Measurements from ENCODE around the gene LYPD6B. TPM values are rescaled to one million over a fixed set of nuclear protein-coding genes. Genes with fewer than 3 reads are reported as not detected.

LYPD6B gene
- total RNA-seq, 1 experiment from 2014 or later: 6.1 TPM

- no peak overlapping the region for H3K4me2 ChIP-seq (ENCODE audit: low read length)
- no peak overlapping the region for H3K4me3 ChIP-seq (replicated peaks in 1 of 2; ENCODE audit: low read depth in 1 of 2, low read length in 2 of 2)
- H3K9ac ChIP-seq (ENCODE audit: low read length): no peak overlapping the region
- ChIA-PET CTCF (no interaction called here), POLR2A (no interaction called here), RAD21 (ENCODE audit: low non-redundant PET in 1 of 2, low total read pairs in 2 of 2, uncharacterized antibody in 2 of 2, unreplicated experiment in 2 of 2) (interaction anchor here in 1 of 2 experiments (0.7 kb wide), 1 partner anchor 466 kb away, joined by 4 read pairs; no protein-coding TSS in a partner anchor)
- H3K9me2 ChIP-seq (ENCODE audit: insufficient read depth): no peaks in the 10 kb centered on the region
- H3K27me3 ChIP-seq (ENCODE audit: insufficient read depth, low read length): no peaks in the 10 kb centered on the region
- no TSS peak for BruUV-seq (replicated peaks)
- no peak overlapping the region for H2AFZ ChIP-seq (ENCODE audit: low read depth, low read length, poor library complexity, severe bottlenecking)
- no peaks in the 10 kb centered on the region for H3K9me3 ChIP-seq (ENCODE audit: control insufficient read depth in 1 of 2, insufficient read depth in 1 of 2, low read depth in 1 of 2, low read length in 2 of 2)
- H4K20me1 ChIP-seq (ENCODE audit: insufficient read depth): no peaks in the 10 kb centered on the region
- H3K4me1 ChIP-seq (ENCODE audit: control insufficient read depth in 1 of 2, insufficient read depth in 2 of 2, low read length in 2 of 2): no peaks in the 10 kb centered on the region
- H3K36me3 ChIP-seq (ENCODE audit: control insufficient read depth in 1 of 2, insufficient read depth in 2 of 2, low read length in 2 of 2): no peaks in the 10 kb centered on the region
- ATAC-seq: no peak
- intact Hi-C loops (cut with micrococcal nuclease): no loop called here
- no peak for DNase-seq (ENCODE audit: low read depth, low spot score)
- no peak overlapping the region for H3K27ac ChIP-seq (ENCODE audit: low read depth, low read length)
- TF ChIP-seq SP1 (IDR thresholded peaks at IDR 0.05; ENCODE audit: low read depth): no peak
- no peak for TF ChIP-seq ELF1 (IDR thresholded peaks at IDR 0.05; ENCODE audit: borderline replicate concordance, low read depth)
- TF ChIP-seq REST (IDR thresholded peaks at IDR 0.05; ENCODE audit: low read depth): no peak
- TF ChIP-seq ZNF274 (IDR thresholded peaks at IDR 0.05; ENCODE audit: low read depth, low read length): no peak
- TF ChIP-seq MAX (IDR thresholded peaks at IDR 0.05): no peak
- TF ChIP-seq SIN3A (IDR thresholded peaks at IDR 0.05; ENCODE audit: low read depth): no peak
- no peak for TF ChIP-seq CBX3 (IDR thresholded peaks at IDR 0.05; ENCODE audit: low read depth)
- no peak for TF ChIP-seq FOSL1 (IDR thresholded peaks at IDR 0.05; ENCODE audit: low read depth)
- TF ChIP-seq POLR2AphosphoS5 (IDR thresholded peaks at IDR 0.05; ENCODE audit: low read depth, low read length): no peak
- no peak for TF ChIP-seq SRF (IDR thresholded peaks at IDR 0.05; ENCODE audit: low read depth)
- no peak for TF ChIP-seq EGR1 (IDR thresholded peaks at IDR 0.05; ENCODE audit: low read depth)
- no peak for TF ChIP-seq TCF7L2 (IDR thresholded peaks at IDR 0.05; ENCODE audit: borderline replicate concordance, extremely low read depth, insufficient read depth, insufficient read length)
- TF ChIP-seq ATF3 (IDR thresholded peaks at IDR 0.05): no peak
- no peak for TF ChIP-seq JUND (IDR thresholded peaks at IDR 0.05)
- no peak for TF ChIP-seq EZH2 (IDR thresholded peaks at IDR 0.05)
- no peak for TF ChIP-seq RAD21 (IDR thresholded peaks at IDR 0.05; ENCODE audit: low read depth)
- no peak for TF ChIP-seq YY1 (IDR thresholded peaks at IDR 0.05; ENCODE audit: extremely low read depth, insufficient replicate concordance, low read depth, low read length)
- TF ChIP-seq EZH2phosphoT487 (IDR thresholded peaks at IDR 0.05; ENCODE audit: borderline replicate concordance): no peak
- H3K79me2 ChIP-seq (ENCODE audit: insufficient read depth, low read length): no peaks in the 10 kb centered on the region
These were observed 17.2 kb upstream of the LYPD6B start for GRCh38 chr2:149021271-149021719.
